ENCODE measurements around the gene DIP2B.
"Not testable (repeated sequence)": the region's sequence is repeated elsewhere in the genome, so short reads cannot be mapped to it uniquely, and the experiment has no call there.

DIP2B gene

GRCh38 chr12:50518090-50518489 is 13.3 kb downstream of the DIP2B start:
- DNase-seq (ENCODE audit: low spot score): no peak

- DNase-seq (ENCODE audit: low spot score): no peak
Observed at GRCh38 chr12:50519353-50519752, 14.6 kb downstream of the DIP2B start.

- DNase-seq (ENCODE audit: low spot score): no peak
Observed at GRCh38 chr12:50520416-50521207, 15.8 kb downstream of the DIP2B start.

- DNase-seq (ENCODE audit: low spot score): not testable (repeated sequence)
Observed at GRCh38 chr12:50521781-50522180, 17.0 kb downstream of the DIP2B start.

- no peak for DNase-seq (ENCODE audit: low spot score)
Observed at GRCh38 chr12:50523772-50524171, 19.0 kb downstream of the DIP2B start.

- no peak for DNase-seq (ENCODE audit: low spot score)
Observed at GRCh38 chr12:50524621-50525020, 19.8 kb downstream of the DIP2B start.

GRCh38 chr12:50525422-50525821 is 20.6 kb downstream of the DIP2B start:
- DNase-seq (ENCODE audit: low spot score): no peak

GRCh38 chr12:50527359-50527726 is 22.6 kb downstream of the DIP2B start:
- DNase-seq (ENCODE audit: low spot score): no peak

- DNase-seq (ENCODE audit: low spot score): no peak
Observed at GRCh38 chr12:50528800-50529199, 24.0 kb downstream of the DIP2B start.

GRCh38 chr12:50529345-50529744 is 24.6 kb downstream of the DIP2B start:
- DNase-seq (ENCODE audit: low spot score): no peak

GRCh38 chr12:50530532-50530931 is 25.7 kb downstream of the DIP2B start:
- no peak for DNase-seq (ENCODE audit: low spot score)

- DNase-seq (ENCODE audit: low spot score): no peak
Observed at GRCh38 chr12:50533203-50533584, 28.4 kb downstream of the DIP2B start.

GRCh38 chr12:50533971-50534370 is 29.2 kb downstream of the DIP2B start:
- peak; percentile 24 for DNase-seq (ENCODE audit: low spot score)

GRCh38 chr12:50536831-50537537 is 32.2 kb downstream of the DIP2B start:
- DNase-seq (ENCODE audit: low spot score): no peak

GRCh38 chr12:50537538-50537919 is 32.7 kb downstream of the DIP2B start:
- peak; percentile 53 for DNase-seq (ENCODE audit: low spot score)

- no peak for DNase-seq (ENCODE audit: low spot score)
Observed at GRCh38 chr12:50538182-50538581, 33.4 kb downstream of the DIP2B start.

GRCh38 chr12:50541139-50541538 is 36.4 kb downstream of the DIP2B start:
- no peak for DNase-seq (ENCODE audit: low spot score)

GRCh38 chr12:50542448-50542847 is 37.7 kb downstream of the DIP2B start:
- peak; percentile 18 for DNase-seq (ENCODE audit: low spot score)

GRCh38 chr12:50543188-50543587 is 38.4 kb downstream of the DIP2B start:
- not testable (repeated sequence) for DNase-seq (ENCODE audit: low spot score)

GRCh38 chr12:50545213-50545612 is 40.4 kb downstream of the DIP2B start:
- no peak for DNase-seq (ENCODE audit: low spot score)

- DNase-seq (ENCODE audit: low spot score): no peak
Observed at GRCh38 chr12:50545786-50546185, 41.0 kb downstream of the DIP2B start.

- DNase-seq (ENCODE audit: low spot score): no peak
Observed at GRCh38 chr12:50546441-50547318, 41.9 kb downstream of the DIP2B start.

GRCh38 chr12:50547742-50548141 is 43.0 kb downstream of the DIP2B start:
- DNase-seq (ENCODE audit: low spot score): no peak
